DOHH2 (cell line): ENCODE data around the gene F11R.
A peak's percentile ranks its signal among the peaks of the same experiment; 100 is the strongest.

Source experiments
- H3F3A ChIP-seq: fragments of 200-600 bp; sonication (generic), shearing (Covaris generic); 2 replicates; pipeline ENCODE4 v1.6.0; 2016; ENCODE audit warnings: antibody characterized with exemption, mild to moderate bottlenecking; ENCODE audit not compliant: control insufficient read depth, insufficient read depth
- H3K27ac ChIP-seq: fragments of 200-600 bp; sonication (generic); 2 replicates; pipeline ENCODE4 v1.5.1; 2014; ENCODE audit warnings: low read depth, mild to moderate bottlenecking, low read length, moderate library complexity
- H3K27me3 ChIP-seq: fragments of 200-600 bp; sonication (generic); 2 replicates; pipeline ENCODE4 v1.6.1; 2014; ENCODE audit warnings: mild to moderate bottlenecking, low read length, mixed read lengths; ENCODE audit not compliant: control insufficient read depth
- H3K36me3 ChIP-seq: fragments of 200-600 bp; sonication (generic); 2 replicates; pipeline ENCODE4 v1.6.1; 2014; ENCODE audit warnings: mild to moderate bottlenecking, low read length, moderate library complexity, mixed read lengths; ENCODE audit not compliant: control insufficient read depth
- H3K4me1 ChIP-seq: fragments of 200-600 bp; sonication (generic); 2 replicates; pipeline ENCODE4 v1.6.1; 2014; ENCODE audit warnings: mild to moderate bottlenecking, low read length, mixed read lengths; ENCODE audit not compliant: control insufficient read depth
- H3K4me2 ChIP-seq: fragments of 200-600 bp; sonication (generic); 2 replicates; pipeline ENCODE4 v1.6.0; 2014; ENCODE audit warnings: mild to moderate bottlenecking, low read length, moderate library complexity
- H3K4me3 ChIP-seq: fragments of 200-600 bp; sonication (generic); 2 replicates; pipeline ENCODE4 v1.5.1; 2014; ENCODE audit warnings: mild to moderate bottlenecking, low read length, mixed read lengths
- H3K79me2 ChIP-seq: fragments of 200-600 bp; sonication (generic); 2 replicates; pipeline ENCODE4 v1.6.1; 2014; ENCODE audit warnings: mild to moderate bottlenecking, low read length, mixed read lengths; ENCODE audit not compliant: control insufficient read depth
- H3K9me2 ChIP-seq: fragments of 200-600 bp; sonication (generic); replicated peaks from 2 replicates; pipeline ENCODE4 v1.6.1; 2014; ENCODE audit warnings: mild to moderate bottlenecking, low read length, mixed read lengths; ENCODE audit not compliant: control insufficient read depth
- H3K9me3 ChIP-seq: fragments of 200-600 bp; sonication (generic); 2 replicates; pipeline ENCODE4 v1.6.1; 2014; ENCODE audit warnings: antibody characterized with exemption, low read length, mixed read lengths; ENCODE audit not compliant: control insufficient read depth, insufficient read depth
- H4K20me1 ChIP-seq: fragments of 200-600 bp; sonication (generic); 2 replicates; pipeline ENCODE4 v1.6.0; 2014; ENCODE audit warnings: low read depth, mild to moderate bottlenecking, antibody characterized with exemption, low read length, moderate library complexity; ENCODE audit not compliant: control insufficient read depth, insufficient read depth
- CTCF ChIP-seq: fragments of 200-600 bp; sonication (generic); IDR thresholded peaks from one replicate; pipeline ENCODE4 v1.5.1; 2014; ENCODE audit warnings: antibody characterized with exemption, mild to moderate bottlenecking, low read depth, low read length; ENCODE audit not compliant: poor library complexity, severe bottlenecking
- EZH2phosphoT487 ChIP-seq: fragments of 200-600 bp; sonication (generic); IDR thresholded peaks from 2 replicates; pipeline ENCODE4 v1.6.1; 2017; ENCODE audit warnings: borderline replicate concordance, mild to moderate bottlenecking, antibody characterized with exemption, low read length, moderate library complexity, mixed read lengths

F11R gene

DNA sequence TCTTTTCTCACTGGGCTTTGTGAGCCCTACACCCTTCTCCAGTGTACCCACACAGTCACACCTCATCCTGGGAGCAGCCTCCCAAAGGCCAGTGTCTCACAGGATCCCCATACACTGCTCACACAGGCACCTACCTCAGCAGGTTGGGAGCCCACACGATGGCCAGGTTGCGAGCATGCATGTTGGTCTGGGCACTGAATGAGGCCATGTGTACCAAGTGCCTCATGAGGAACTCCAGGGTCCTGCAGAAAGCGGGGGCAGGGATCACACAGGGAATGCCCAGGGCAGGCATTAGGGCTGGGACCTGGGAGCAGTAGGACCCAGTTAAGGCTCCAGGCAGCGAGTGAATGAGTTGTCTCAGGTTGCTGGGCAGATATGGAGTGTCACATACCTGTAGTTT is 33.3 kb upstream of the F11R start:
- H3K27ac ChIP-seq: no peak overlapping the region
- no peaks in the 10 kb centered on the region for H3K4me1 ChIP-seq
- no peaks in the 10 kb centered on the region for H3K27me3 ChIP-seq
- no peak overlapping the region for H3K4me3 ChIP-seq
- H3K9me3 ChIP-seq: no peaks in the 10 kb centered on the region
- H3F3A ChIP-seq: no peaks in the 10 kb centered on the region
- no peak for TF ChIP-seq CTCF
- H3K4me2 ChIP-seq: no peak overlapping the region
- peaks cover 10% of the 10 kb centered on the region for H3K79me2 ChIP-seq
- no peaks in the 10 kb centered on the region for H4K20me1 ChIP-seq
- H3K9me2 ChIP-seq: no peaks in the 10 kb centered on the region
- H3K36me3 ChIP-seq: peaks cover 79% of the 10 kb centered on the region

DNA sequence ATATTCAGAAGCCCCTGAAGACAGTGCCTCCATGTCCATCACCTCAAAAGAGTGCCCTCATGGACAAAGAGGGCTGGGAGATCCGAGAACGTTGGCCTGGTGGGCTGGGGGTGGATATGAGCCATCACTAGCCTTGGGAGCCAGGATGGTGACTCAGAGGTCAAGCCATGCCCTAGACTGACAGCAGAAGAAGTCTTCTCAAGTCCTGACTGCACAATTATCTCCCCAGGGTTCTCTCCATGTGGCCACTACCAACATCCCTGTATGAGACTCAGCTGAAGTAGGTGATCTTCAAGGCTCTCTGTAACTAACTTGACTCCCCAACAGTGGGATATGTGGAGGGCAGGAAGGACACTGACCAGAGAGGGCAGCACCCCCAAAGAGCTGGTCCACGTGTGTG is 31.9 kb upstream of the F11R start:
- Histone ChIP-seq H3K79me2 (peaks cover 10% of the 10 kb centered on the region), H3K4me3 (no peak overlapping the region), H3F3A (no peaks in the 10 kb centered on the region), H3K36me3 (peaks cover 91% of the 10 kb centered on the region), H3K4me1 (peaks cover 12% of the 10 kb centered on the region), H3K27ac (no peak overlapping the region), H3K27me3 (no peaks in the 10 kb centered on the region), H3K9me3 (no peaks in the 10 kb centered on the region), H3K4me2 (no peak overlapping the region), H3K9me2 (no peaks in the 10 kb centered on the region), H4K20me1 (no peaks in the 10 kb centered on the region)
- TF ChIP-seq EZH2phosphoT487 (no peak), CTCF (no peak)

DNA sequence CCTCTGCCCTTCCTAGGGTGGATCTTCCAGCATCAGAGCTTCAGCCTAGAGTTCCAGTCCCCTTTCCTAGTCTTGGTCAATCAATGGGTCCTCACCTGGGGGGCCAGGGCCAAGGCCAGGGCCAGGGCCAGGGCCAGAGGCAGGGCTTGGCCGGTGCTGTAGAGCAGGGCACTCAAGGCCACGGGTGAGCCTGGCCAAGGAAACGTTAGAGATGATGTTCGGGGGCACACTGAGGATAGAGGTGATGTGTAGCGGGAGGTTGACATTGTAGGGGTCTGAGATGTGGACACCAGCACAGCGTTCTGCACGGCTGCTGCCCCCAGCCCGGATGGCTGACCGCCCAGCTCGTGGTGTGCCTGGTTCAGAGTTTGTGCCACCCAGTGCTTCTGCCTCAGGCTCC is 30.3 kb upstream of the F11R start:
- Histone ChIP-seq H3F3A (peaks cover 14% of the 10 kb centered on the region), H3K4me1 (peaks cover 29% of the 10 kb centered on the region), H3K79me2 (peaks cover 3% of the 10 kb centered on the region), H3K4me2 (no peak overlapping the region), H3K9me2 (no peaks in the 10 kb centered on the region), H4K20me1 (no peaks in the 10 kb centered on the region), H3K36me3 (peaks cover 91% of the 10 kb centered on the region), H3K27ac (no peak overlapping the region), H3K9me3 (no peaks in the 10 kb centered on the region), H3K27me3 (no peaks in the 10 kb centered on the region), H3K4me3 (no peak overlapping the region)
- no peak for TF ChIP-seq EZH2phosphoT487

DNA sequence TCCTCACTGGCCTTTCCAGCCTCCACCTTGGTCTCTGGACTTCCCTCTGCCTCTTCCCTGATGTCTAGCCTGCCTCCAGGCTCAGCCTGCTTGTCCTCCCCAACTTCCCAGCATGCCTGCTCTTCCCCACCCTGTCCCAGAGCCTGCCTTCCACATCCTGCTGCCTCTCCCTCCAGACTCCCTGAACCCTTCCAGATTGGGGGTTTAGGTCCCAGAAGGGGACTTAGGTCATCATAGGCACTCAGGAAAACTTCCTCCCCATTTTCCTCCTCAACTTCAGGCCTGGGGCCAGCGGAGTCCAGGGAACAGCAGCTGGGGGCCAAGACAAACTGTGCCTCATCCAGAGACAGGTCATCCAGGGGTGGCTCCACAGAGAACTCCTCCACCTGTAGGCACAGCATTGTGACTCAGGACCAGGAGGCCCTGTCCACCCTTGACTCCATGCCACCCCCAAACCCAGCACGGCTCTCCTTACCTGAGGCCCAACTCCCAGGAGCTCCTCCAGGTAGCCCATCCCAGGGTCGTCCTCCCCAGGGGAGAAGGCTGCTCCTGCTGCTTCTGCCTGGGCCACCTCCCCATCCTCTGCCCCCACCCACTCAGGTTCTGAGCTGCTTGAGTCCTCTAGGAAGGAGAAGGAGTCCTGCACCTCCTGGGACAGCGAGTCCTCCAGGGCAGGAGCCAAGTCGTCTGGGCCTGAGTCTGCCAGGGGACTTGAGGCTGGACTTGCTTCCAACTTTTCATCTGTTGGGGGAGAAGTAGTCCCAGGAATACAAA is 28.2 kb upstream of the F11R start:
- no peak overlapping the region for H3K4me3 ChIP-seq
- H3K27ac ChIP-seq: peak overlapping the region; percentile 7; the same call in 1 of the 2 replicates
- H3K9me2 ChIP-seq: no peaks in the 10 kb centered on the region
- no peak for TF ChIP-seq CTCF
- TF ChIP-seq EZH2phosphoT487: no peak
- H3K4me1 ChIP-seq: peaks cover 36% of the 10 kb centered on the region
- peaks cover 21% of the 10 kb centered on the region for H3F3A ChIP-seq
- H3K79me2 ChIP-seq: peaks cover 16% of the 10 kb centered on the region
- H3K4me2 ChIP-seq: no peak overlapping the region
- H3K9me3 ChIP-seq: no peaks in the 10 kb centered on the region
- H3K27me3 ChIP-seq: no peaks in the 10 kb centered on the region
- peaks cover 4% of the 10 kb centered on the region; the same call in 1 of the 2 replicates for H4K20me1 ChIP-seq
- peaks cover 91% of the 10 kb centered on the region for H3K36me3 ChIP-seq
